ENCODE measurements around the gene TOLLIP. TPM values are rescaled to one million over a fixed set of nuclear protein-coding genes. Genes with fewer than 3 reads are reported as not detected.

TOLLIP gene
- total RNA-seq, 6 experiments from 2014 or later = 41.4 to 53.6 (median 49.0) TPM

GRCh38 chr11:1306186-1307162 lies 3.0 kb downstream of the TOLLIP start:
- no peak for TF ChIP-seq CTCF (IDR thresholded peaks at IDR 0.05)
- Mint-ChIP-seq H3K27ac (no peak overlapping the region), H3K4me3 (no peak overlapping the region), H3K36me3 (ENCODE audit: low read depth) (peaks cover 11% of the 10 kb centered on the region), H3K9me3 (peaks cover 8% of the 10 kb centered on the region), H3K27me3 (ENCODE audit: insufficient read depth) (peaks cover 4% of the 10 kb centered on the region; the same call in 1 of the 2 replicates), H3K4me1 (ENCODE audit: low read depth) (peaks cover 15% of the 10 kb centered on the region)
- no peak for DNase-seq

- H3K27ac Mint-ChIP-seq = no peak overlapping the region
- H3K9me3 Mint-ChIP-seq = 0 out of 2 replicates have a peak, but pooled peaks cover 1% of the 10 kb centered on the region
- H3K27me3 Mint-ChIP-seq (ENCODE audit: insufficient read depth) = peaks cover 4% of the 10 kb centered on the region; the same call in 1 of the 2 replicates
- no peak overlapping the region for H3K4me3 Mint-ChIP-seq
- DNase-seq = no peak
- peaks cover 11% of the 10 kb centered on the region for H3K4me1 Mint-ChIP-seq (ENCODE audit: low read depth)
- TF ChIP-seq CTCF (IDR thresholded peaks at IDR 0.05) = no peak
- H3K36me3 Mint-ChIP-seq (ENCODE audit: low read depth) = peaks cover 2% of the 10 kb centered on the region
Measured at GRCh38 chr11:1305501-1306056, 3.9 kb downstream of the TOLLIP start.

- Mint-ChIP-seq H3K4me3 (no peak overlapping the region), H3K4me1 (ENCODE audit: low read depth) (peaks cover 7% of the 10 kb centered on the region), H3K27me3 (ENCODE audit: insufficient read depth) (peaks cover 4% of the 10 kb centered on the region; the same call in 1 of the 2 replicates), H3K36me3 (ENCODE audit: low read depth) (0 out of 2 replicates have a peak, but pooled peaks cover 3% of the 10 kb centered on the region), H3K27ac (no peak overlapping the region), H3K9me3 (no peaks in the 10 kb centered on the region)
- TF ChIP-seq CTCF (IDR thresholded peaks at IDR 0.05) = no peak
- DNase-seq = no peak
Measured at GRCh38 chr11:1305063-1305495, 4.4 kb downstream of the TOLLIP start.

GRCh38 chr11:1304380-1304779 lies 5.1 kb downstream of the TOLLIP start:
- Mint-ChIP-seq H3K4me3 (no peak overlapping the region), H3K4me1 (ENCODE audit: low read depth) (peaks cover 7% of the 10 kb centered on the region), H3K27me3 (ENCODE audit: insufficient read depth) (peaks cover 4% of the 10 kb centered on the region; the same call in 1 of the 2 replicates), H3K27ac (no peak overlapping the region; the same call in 1 of the 2 replicates), H3K9me3 (no peaks in the 10 kb centered on the region), H3K36me3 (ENCODE audit: low read depth) (0 out of 2 replicates have a peak, but pooled peaks cover 3% of the 10 kb centered on the region)
- DNase-seq = no peak
- no peak for TF ChIP-seq CTCF (IDR thresholded peaks at IDR 0.05)

GRCh38 chr11:1303973-1304372 lies 5.5 kb downstream of the TOLLIP start:
- peaks cover 4% of the 10 kb centered on the region; the same call in 1 of the 2 replicates for H3K27me3 Mint-ChIP-seq (ENCODE audit: insufficient read depth)
- H3K4me3 Mint-ChIP-seq = no peak overlapping the region
- 0 out of 2 replicates have a peak, but pooled peaks cover 3% of the 10 kb centered on the region for H3K36me3 Mint-ChIP-seq (ENCODE audit: low read depth)
- DNase-seq = no peak
- H3K27ac Mint-ChIP-seq = no peak overlapping the region; the same call in 1 of the 2 replicates
- H3K4me1 Mint-ChIP-seq (ENCODE audit: low read depth) = peaks cover 7% of the 10 kb centered on the region
- H3K9me3 Mint-ChIP-seq = no peaks in the 10 kb centered on the region
- TF ChIP-seq CTCF (IDR thresholded peaks at IDR 0.05) = no peak
